ENCODE data around the gene MAGI2. TPM values are rescaled to one million over a fixed set of nuclear protein-coding genes. Genes with fewer than 3 reads are reported as not detected.
A peak's percentile ranks its signal among the peaks of the same experiment; 100 is the strongest.

The MAGI2 gene
- total and polyA plus RNA-seq, 2 of the 13 experiments (the other 11 are each of a cell fraction or from before 2014, with no cell fraction given): 1.5 to 3.8 TPM

- H3K36me3 ChIP-seq (replicated peaks in 1 of 2; ENCODE audit: control insufficient read depth in 1 of 2, insufficient read depth in 2 of 2, low read length in 2 of 2): no peaks in the 10 kb centered on the region
- 62% methylated on average over 9 of the region's 9 CpGs for WGBS (ENCODE audit: low lambda C conversion rate)
- no peaks in the 10 kb centered on the region for H4K20me1 ChIP-seq (ENCODE audit: insufficient read depth, low read length)
- BruUV-seq (replicated peaks): no TSS peak
- no peaks in the 10 kb centered on the region for H3K27me3 ChIP-seq (ENCODE audit: control insufficient read depth in 1 of 2, insufficient read depth in 2 of 2, low read length in 2 of 2)
- FAIRE-seq: no peak
- no peak for ATAC-seq
- no peak overlapping the region for H3K27ac ChIP-seq (ENCODE audit: extremely low read length, insufficient read depth, low read length)
- no peak for DNase-seq (ENCODE audit: low spot score)
- no peak overlapping the region for H2AFZ ChIP-seq (ENCODE audit: low read length)
- ChIA-PET POLR2A (no interaction called here), CTCF (ENCODE audit: low intra/inter-chr PET ratio, low total read pairs) (no interaction called here)
- in situ Hi-C loops (cut with HindIII; ENCODE audit: extremely low pct_ligation_motif_present, low pct_unique_long_range_greater_than_20kb): no loop called here
- intact Hi-C loops (cut with micrococcal nuclease; ENCODE audit: unreplicated experiment): no loop called here
- H3K9ac ChIP-seq (ENCODE audit: insufficient read depth, low read depth, low read length): no peak overlapping the region
- H3K4me3 ChIP-seq (replicated peaks in 1 of 3; ENCODE audit: insufficient read depth in 1 of 3, low read depth in 2 of 3, low read length in 3 of 3): no peak overlapping the region
- H3K4me2 ChIP-seq (ENCODE audit: low read depth, low read length): no peak overlapping the region
- no peaks in the 10 kb centered on the region for H3K4me1 ChIP-seq (ENCODE audit: insufficient read depth, low read length)
- TF ChIP-seq ZNF318 (CRISPR knock-in tag; IDR thresholded peaks at IDR 0.05) (no peak), ZNF354B (CRISPR knock-in tag; IDR thresholded peaks at IDR 0.05) (no peak), ZNF563 (CRISPR knock-in tag; IDR thresholded peaks at IDR 0.05) (no peak), MAFF (IDR thresholded peaks at IDR 0.05; ENCODE audit: low read depth, low read length) (peak; percentile 93), MAFK (conservative IDR thresholded peaks at IDR 0.05 in 1 of 2, IDR thresholded peaks at IDR 0.05 in 1 of 2; ENCODE audit: low read length in 2 of 2) (peak; percentile 83 to 94), SMAD9 (CRISPR knock-in tag; IDR thresholded peaks at IDR 0.05) (no peak), CBX5 (CRISPR knock-in tag; IDR thresholded peaks at IDR 0.05; ENCODE audit: borderline replicate concordance) (no peak)
- H3K9me3 ChIP-seq (ENCODE audit: low read length): no peaks in the 10 kb centered on the region
- no peaks in the 10 kb centered on the region for H3K79me2 ChIP-seq (ENCODE audit: insufficient read depth, low read length)
These were observed 670.1 kb downstream of the MAGI2 start for GRCh38 chr7:78783179-78783962.
